Fibroblast of mammary gland (primary cell): ENCODE measurements around the gene RNPEPL1.

ENCODE experiments used
- DNase-seq: peaks from one replicate; pipeline ENCODE4 v3.0.0-alpha.2; 2010; ENCODE audit warnings: low read depth
- H3K4me3 ChIP-seq: 2 replicates; pipeline ENCODE4 v1.5.1; 2011; ENCODE audit warnings: low read depth, mild to moderate bottlenecking, low read length, moderate library complexity; ENCODE audit not compliant: control insufficient read depth
- TF ChIP-seq, protein P1 (sequence below): conservative IDR thresholded peaks from 2 replicates; pipeline ENCODE4 v1.5.1; 2011; ENCODE audit warnings: low read depth, low read length, inconsistent platforms; ENCODE audit not compliant: control insufficient read depth, insufficient read depth

RNPEPL1 gene

DNA sequence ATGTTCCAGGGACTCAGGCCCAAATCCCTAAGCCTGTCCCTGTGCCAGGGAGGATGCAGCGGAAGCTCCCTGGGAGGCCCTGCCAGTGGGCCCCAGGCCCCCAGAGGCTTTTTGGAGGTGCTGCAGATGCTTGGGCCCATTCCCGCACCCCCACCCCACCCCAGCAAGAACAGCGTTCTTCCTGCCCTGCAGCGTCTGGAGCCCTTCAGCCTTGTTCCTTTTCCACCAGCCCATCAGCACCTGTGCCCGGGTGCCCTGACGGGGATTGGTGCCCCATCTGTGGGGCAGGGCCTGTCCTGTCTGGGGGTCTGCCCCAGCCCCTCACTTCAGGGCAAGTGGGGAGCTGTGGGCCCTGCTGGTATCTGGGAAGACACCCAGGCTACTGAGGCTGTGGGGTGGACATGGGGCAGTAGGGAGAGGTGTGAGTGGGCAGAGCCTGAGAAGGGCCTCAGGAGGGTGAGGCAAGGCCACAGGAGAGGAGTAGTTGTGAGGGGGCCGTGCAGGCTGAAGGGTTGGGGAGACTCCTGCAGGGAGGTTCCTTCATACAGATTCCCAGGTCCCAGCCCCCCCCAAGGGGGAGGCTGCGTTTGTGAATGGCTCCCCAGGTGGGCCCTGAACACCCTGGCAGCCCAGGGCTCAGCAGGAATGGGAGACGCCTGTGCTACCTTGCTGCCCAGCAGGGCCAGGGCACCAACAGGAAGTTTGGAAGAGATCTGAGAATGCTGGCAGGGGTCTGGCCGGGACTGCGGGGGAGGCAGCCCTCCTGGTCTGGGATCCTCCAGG lies 2.4 kb downstream of the RNPEPL1 start:
- TF ChIP-seq, protein P1, sequence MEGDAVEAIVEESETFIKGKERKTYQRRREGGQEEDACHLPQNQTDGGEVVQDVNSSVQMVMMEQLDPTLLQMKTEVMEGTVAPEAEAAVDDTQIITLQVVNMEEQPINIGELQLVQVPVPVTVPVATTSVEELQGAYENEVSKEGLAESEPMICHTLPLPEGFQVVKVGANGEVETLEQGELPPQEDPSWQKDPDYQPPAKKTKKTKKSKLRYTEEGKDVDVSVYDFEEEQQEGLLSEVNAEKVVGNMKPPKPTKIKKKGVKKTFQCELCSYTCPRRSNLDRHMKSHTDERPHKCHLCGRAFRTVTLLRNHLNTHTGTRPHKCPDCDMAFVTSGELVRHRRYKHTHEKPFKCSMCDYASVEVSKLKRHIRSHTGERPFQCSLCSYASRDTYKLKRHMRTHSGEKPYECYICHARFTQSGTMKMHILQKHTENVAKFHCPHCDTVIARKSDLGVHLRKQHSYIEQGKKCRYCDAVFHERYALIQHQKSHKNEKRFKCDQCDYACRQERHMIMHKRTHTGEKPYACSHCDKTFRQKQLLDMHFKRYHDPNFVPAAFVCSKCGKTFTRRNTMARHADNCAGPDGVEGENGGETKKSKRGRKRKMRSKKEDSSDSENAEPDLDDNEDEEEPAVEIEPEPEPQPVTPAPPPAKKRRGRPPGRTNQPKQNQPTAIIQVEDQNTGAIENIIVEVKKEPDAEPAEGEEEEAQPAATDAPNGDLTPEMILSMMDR, result no peak
- DNase-seq, result no peak
- no peak overlapping the region for H3K4me3 ChIP-seq

DNA sequence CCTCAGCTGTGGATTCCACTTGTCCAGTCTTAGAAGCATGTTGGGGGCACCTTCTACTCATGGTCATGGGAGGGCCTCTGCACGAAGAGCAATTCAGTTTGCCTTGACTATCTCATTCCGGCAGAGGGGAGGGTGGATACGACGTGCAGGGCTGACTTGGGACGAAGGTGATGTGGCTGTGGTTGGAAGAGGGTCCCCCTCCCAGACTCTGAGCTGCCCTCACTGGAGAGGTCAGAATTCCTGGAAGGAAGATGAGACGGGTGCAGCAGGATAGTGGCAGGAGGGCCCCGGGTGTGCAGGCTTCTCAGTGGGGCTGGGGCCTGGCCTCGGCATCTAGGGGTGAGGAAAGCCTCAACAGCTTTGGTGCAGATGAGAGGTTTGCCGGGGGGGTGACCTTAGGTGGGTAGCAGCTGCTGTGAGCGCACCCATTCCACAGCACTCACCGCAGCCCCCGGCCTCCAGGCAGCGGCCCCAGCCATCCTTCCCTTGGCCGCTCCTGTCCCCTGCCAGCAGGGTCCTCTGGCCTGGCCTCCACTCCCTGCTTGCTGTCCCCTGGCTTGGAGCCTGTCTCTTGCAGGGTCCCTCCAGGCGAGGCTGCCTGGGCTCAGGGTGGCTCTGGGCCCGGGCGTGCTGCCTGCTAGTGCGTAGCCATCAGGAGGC lies 3.2 kb downstream of the RNPEPL1 start:
- TF ChIP-seq, protein P1, result no peak
- no peak overlapping the region for H3K4me3 ChIP-seq
- DNase-seq, result no peak

DNA sequence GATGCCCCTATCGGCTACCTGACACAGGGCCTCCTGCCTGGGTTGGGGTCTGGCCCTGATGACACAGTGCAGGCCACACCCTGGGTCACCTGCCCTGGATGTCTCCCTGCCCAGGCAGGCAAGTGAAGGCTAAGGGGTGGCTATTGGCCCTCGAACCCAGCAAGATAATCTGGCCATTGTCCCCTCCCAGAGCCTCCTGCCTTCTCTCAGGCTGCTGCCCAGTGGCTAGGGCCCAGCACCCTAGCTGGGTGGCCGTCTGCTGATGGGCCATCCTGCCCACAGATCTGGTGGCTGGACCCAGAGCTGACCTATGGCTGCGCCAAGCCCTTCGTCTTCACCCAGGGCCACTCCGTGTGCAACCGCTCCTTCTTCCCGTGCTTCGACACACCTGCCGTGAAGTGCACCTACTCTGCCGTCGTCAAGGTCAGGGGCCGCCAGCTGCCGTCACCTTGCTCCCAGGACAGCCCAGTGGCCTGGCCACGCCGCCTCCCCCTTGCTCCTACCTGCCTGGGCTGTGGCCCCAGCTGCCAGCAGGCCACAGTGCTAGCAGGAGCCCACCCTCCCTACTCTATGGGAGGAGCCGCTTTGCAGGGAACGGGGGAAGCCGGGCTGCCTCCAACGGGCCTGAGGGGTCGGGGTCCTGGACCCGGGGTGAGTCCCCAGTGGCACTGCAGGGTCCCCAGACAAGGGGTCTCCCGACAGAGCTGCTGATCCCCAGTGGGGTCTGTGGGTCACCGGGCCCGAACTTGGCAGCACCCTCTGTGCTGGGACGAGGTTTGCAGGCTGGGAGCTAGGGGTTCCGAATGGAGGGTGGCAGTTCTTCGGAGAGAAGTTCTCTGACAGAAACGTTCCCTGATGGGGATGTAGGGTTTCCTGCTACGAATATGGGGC lies 4.1 kb downstream of the RNPEPL1 start:
- no peak for DNase-seq
- TF ChIP-seq, protein P1, result no peak
- no peak overlapping the region for H3K4me3 ChIP-seq

DNA sequence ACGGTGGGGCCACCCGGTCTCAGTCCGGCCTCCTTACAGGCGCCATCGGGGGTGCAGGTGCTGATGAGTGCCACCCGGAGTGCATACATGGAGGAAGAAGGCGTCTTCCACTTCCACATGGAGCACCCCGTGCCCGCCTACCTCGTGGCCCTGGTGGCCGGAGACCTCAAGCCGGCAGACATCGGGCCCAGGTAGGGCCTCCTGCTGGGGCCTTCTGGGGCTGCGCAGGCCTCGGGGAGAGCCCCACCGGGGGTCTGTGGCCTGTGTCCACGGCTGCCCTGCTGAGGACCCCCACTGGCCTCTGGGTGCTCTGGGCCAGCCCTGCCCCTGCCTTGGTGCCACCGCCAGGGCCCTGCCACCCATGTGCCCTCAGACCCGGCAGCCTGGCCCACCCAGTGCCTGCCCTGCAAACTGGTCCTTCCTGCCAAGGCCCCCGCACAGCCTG lies 4.8 kb downstream of the RNPEPL1 start:
- no peak overlapping the region for H3K4me3 ChIP-seq
- TF ChIP-seq, protein P1, result no peak
- DNase-seq, result no peak

DNA sequence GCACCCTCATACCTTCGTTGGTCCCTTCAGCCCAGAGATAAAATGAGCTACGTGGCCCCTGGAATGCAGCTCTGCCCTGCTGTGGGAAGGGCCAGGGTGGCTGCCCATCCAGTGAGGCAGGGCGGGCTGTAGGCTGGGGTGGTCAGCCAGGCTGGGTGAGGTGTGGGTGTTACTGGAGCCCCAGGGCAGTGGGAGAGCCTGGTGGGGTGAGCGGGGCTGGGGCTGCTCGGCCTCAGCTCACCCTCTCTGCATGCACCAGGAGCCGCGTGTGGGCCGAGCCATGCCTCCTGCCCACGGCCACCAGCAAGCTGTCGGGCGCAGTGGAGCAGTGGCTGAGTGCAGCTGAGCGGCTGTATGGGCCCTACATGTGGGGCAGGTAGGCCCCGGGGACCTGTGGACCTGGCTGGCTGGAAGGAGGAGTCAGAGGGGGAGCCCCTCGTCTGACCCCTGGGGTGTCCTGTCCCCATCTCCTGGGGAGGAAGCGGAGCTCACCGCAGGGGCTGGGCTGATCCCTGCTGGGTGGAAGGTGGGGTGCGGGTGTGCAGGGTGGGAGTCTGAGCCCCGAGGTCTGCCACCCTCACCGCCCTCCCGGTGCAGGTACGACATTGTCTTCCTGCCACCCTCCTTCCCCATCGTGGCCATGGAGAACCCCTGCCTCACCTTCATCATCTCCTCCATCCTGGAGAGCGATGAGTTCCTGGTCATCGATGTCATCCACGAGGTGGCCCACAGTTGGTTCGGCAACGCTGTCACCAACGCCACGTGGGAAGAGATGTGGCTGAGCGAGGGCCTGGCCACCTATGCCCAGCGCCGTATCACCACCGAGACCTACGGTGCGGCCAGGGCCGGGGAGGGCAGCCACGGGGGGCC lies 5.5 kb downstream of the RNPEPL1 start:
- TF ChIP-seq, protein P1, result no peak
- H3K4me3 ChIP-seq, result no peak overlapping the region
- DNase-seq, result no peak
